GM06990 (cell line): ENCODE data around the gene TAPT1.
"Not testable (repeated sequence)": the region's sequence is repeated elsewhere in the genome, so short reads cannot be mapped to it uniquely, and the experiment has no call there.

Experiments used
- DNase-seq: peaks from one replicate; pipeline ENCODE4 v3.0.0-alpha.2; 2011; ENCODE audit not compliant: insufficient read length; ENCODE audit errors: extremely low read depth
- H3K27me3 ChIP-seq: replicated peaks from 2 replicates; pipeline ENCODE4 v1.6.0; 2011; ENCODE audit warnings: low read length; ENCODE audit not compliant: control insufficient read depth, insufficient read depth
- H3K36me3 ChIP-seq: 2 replicates; pipeline ENCODE4 v1.5.1; 2011; ENCODE audit warnings: low read length; ENCODE audit not compliant: control insufficient read depth, insufficient read depth
- H3K4me3 ChIP-seq: replicated peaks from 2 replicates; pipeline ENCODE4 v1.5.1; 2011; ENCODE audit warnings: low read depth, mild to moderate bottlenecking, control low read depth, low read length
- TF ChIP-seq, protein P1 (sequence below): IDR thresholded peaks from 2 replicates; pipeline ENCODE4 v1.5.1; 2011; ENCODE audit warnings: low read length, control low read depth, mild to moderate bottlenecking, inconsistent platforms; ENCODE audit not compliant: insufficient read depth, poor library complexity, severe bottlenecking

Gene TAPT1, protein sequence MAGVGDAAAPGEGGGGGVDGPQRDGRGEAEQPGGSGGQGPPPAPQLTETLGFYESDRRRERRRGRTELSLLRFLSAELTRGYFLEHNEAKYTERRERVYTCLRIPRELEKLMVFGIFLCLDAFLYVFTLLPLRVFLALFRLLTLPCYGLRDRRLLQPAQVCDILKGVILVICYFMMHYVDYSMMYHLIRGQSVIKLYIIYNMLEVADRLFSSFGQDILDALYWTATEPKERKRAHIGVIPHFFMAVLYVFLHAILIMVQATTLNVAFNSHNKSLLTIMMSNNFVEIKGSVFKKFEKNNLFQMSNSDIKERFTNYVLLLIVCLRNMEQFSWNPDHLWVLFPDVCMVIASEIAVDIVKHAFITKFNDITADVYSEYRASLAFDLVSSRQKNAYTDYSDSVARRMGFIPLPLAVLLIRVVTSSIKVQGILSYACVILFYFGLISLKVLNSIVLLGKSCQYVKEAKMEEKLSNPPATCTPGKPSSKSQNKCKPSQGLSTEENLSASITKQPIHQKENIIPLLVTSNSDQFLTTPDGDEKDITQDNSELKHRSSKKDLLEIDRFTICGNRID

GRCh38 chr4:16225863-16226815 is at the start of gene TAPT1:
TSS of gene TAPT1 (minus strand) at chr4:16226471. CDS start at chr4:16226457, 14 bp downstream.
- no peaks in the 10 kb centered on the region for H3K36me3 ChIP-seq
- peak within 1 kb of the TSS; percentile 83 for H3K4me3 ChIP-seq
- peak; percentile 77 for DNase-seq
- TF ChIP-seq, protein P1, sequence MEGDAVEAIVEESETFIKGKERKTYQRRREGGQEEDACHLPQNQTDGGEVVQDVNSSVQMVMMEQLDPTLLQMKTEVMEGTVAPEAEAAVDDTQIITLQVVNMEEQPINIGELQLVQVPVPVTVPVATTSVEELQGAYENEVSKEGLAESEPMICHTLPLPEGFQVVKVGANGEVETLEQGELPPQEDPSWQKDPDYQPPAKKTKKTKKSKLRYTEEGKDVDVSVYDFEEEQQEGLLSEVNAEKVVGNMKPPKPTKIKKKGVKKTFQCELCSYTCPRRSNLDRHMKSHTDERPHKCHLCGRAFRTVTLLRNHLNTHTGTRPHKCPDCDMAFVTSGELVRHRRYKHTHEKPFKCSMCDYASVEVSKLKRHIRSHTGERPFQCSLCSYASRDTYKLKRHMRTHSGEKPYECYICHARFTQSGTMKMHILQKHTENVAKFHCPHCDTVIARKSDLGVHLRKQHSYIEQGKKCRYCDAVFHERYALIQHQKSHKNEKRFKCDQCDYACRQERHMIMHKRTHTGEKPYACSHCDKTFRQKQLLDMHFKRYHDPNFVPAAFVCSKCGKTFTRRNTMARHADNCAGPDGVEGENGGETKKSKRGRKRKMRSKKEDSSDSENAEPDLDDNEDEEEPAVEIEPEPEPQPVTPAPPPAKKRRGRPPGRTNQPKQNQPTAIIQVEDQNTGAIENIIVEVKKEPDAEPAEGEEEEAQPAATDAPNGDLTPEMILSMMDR: no peak
- H3K27me3 ChIP-seq: no peaks in the 10 kb centered on the region

DNA sequence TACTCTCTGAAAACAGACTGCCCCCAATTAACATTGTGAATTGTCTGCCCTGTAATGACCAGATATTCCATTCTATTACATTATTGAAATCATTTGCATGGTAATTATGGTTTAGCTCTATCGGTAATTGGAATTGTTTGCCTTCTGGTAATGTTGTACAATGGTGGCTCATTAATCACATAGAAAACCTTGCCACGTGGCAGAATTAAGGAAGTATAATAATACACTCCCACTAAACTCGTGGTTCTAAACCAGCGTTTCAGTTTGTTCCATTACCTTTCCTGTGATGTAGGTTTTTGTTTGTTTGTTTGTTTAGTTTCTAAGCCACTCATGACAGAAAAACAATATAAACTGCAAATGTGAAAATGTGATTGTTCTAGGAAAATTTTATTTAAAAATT is 45.1 kb upstream of the TAPT1 start:
- TF ChIP-seq, protein P1: no peak

DNA sequence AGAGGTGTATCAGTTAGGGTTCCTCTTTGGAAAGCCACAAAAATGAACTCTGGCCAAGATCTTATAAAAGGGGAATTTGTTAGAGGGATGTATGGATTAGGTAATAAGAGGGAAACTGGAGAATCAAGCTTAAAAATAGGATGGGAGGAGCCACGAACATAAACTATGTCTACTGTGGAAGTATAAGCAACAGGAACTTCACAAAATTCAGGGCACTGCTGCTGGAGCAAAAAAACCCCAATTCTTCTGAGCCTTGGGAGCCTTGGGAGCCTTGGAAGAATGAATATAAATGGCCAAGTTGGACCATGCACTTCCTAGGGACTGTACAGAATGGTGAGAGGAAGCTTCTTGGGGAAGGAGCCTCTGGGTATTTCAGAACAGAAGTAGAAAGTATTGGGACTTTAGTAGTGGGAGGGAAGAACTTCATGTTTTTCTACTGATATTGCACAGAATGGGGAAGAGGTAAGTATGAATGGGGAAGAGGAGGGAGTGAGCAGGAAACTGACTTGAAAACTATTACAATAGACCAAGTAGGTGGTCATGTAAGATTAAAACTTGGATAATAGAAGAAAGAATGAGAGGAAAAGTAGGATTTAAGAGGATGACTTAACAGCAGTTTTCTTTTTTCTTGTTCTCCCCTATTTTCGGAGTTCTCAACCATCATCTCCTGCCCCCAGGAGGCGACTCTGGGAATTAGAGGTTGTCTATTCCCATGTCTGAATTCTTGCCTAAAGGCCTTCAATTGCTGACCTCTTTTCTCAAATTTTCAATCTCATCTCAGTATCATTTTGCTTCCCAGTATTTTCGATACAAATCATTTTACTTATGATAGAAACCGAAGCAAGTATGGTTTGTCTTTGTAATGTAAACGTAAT is 44.4 kb upstream of the TAPT1 start:
- TF ChIP-seq, protein P1: no peak
- Histone ChIP-seq H3K27me3 (no peaks in the 10 kb centered on the region), H3K36me3 (no peaks in the 10 kb centered on the region), H3K4me3 (no peak overlapping the region)
- no peak for DNase-seq

More for the DNA sequence above, 45.1 kb upstream of the TAPT1 start:
- no peak overlapping the region for H3K4me3 ChIP-seq
- H3K36me3 ChIP-seq: no peaks in the 10 kb centered on the region
- no peaks in the 10 kb centered on the region for H3K27me3 ChIP-seq
- DNase-seq: no peak

DNA sequence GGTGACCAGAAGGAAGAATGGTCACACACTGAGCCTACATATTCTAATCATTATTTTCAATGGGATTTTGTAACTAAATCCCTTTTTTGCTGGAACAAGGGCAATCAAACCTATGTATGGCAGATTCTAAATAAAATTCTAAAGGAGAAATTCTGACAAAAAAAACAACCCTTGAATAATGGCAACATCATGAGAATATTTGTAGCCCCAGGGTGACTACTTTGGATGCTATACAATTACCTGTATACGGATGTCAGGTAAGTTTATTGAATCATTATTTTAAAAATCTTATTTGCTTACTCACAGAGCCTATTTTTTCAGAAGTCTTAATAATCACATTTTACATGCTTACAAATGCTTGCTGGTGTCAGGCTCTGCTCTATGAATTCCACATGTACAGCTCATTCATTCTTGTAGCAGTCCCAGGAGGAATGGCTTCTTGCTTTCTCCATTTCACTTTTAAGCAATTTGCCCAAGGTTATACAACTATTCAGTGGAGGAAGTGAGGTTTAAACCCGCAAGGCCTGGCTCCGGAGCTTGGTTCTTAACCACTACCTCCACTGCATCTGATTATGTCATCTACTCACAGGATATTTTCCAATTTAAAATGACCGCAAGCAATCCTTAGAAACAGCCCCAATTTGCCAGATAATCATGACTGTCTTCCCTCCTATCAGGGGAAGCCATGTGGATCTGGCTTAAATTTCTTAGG is 43.6 kb upstream of the TAPT1 start:
- H3K36me3 ChIP-seq, H3K4me3 ChIP-seq, H3K27me3 ChIP-seq, DNase-seq: not testable (repeated sequence)

GRCh38 chr4:16269240-16269639 is 43.0 kb upstream of the TAPT1 start:
- Histone ChIP-seq H3K36me3 (no peaks in the 10 kb centered on the region), H3K4me3 (no peak overlapping the region), H3K27me3 (no peaks in the 10 kb centered on the region)
- TF ChIP-seq, protein P1: no peak
- no peak for DNase-seq
